GM21526 (cell line): ENCODE data around the gene FIBCD1.

Experiments used
- ATAC-seq: cut with Tn5 transposase; IDR thresholded peaks from one replicate; pipeline ENCODE4 v1.9.1; 2021; ENCODE audit warnings: moderate library complexity; ENCODE audit not compliant: unreplicated experiment, low FRiP score

Gene FIBCD1

DNA sequence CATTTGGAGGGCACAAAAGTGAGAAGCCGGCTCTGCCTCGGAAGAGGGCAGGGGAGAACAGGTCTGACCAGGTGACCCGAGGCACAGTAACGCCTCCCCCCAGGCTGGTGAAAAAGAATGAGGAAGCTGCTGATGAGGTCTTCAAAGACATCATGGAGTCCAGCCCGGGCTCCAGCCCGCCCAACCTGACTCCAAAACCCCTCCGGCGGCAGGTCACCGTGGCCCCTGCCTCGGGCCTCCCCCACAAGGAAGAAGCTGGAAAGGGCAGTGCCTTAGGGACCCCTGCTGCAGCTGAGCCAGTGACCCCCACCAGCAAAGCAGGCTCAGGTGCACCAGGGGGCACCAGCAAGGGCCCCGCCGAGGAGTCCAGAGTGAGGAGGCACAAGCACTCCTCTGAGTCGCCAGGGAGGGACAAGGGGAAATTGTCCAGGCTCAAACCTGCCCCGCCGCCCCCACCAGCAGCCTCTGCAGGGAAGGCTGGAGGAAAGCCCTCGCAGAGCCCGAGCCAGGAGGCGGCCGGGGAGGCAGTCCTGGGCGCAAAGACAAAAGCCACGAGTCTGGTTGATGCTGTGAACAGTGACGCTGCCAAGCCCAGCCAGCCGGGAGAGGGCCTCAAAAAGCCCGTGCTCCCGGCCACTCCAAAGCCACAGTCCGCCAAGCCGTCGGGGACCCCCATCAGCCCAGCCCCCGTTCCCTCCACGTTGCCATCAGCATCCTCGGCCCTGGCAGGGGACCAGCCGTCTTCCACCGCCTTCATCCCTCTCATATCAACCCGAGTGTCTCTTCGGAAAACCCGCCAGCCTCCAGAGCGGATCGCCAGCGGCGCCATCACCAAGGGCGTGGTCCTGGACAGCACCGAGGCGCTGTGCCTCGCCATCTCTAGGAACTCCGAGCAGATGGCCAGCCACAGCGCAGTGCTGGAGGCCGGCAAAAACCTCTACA lies 54.2 kb downstream of the FIBCD1 start:
- no peak for ATAC-seq

GRCh38 chr9:130884111-130884531 lies 54.9 kb downstream of the FIBCD1 start:
- no peak for ATAC-seq

- no peak for ATAC-seq
Observed at GRCh38 chr9:130883479-130883878, 55.6 kb downstream of the FIBCD1 start.

DNA sequence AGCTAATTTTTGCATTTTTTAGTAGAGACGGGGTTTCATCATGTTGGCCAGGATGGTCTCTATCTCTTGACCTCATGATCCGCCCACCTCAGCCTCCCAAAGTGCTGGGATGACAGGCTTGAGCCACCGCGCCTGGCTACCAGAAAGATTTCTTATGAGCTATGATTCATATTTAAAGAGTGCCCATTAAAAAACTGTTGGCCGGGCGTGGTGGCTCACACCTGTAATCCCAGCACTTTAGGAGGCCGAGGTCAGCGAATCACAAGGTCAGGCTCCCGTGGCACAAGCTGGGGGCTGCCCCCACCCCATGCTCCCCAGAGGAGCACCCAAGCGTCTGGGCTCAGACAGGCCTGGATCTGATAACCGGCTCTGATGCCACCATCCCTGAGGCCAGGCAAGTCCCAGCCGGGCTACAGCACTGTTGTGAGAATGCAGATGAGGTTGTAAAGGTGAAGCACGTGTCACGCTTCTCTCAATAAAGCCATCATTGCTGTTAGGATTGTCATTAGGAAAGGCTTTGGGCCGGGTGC lies 56.3 kb downstream of the FIBCD1 start:
- ATAC-seq: no peak

DNA sequence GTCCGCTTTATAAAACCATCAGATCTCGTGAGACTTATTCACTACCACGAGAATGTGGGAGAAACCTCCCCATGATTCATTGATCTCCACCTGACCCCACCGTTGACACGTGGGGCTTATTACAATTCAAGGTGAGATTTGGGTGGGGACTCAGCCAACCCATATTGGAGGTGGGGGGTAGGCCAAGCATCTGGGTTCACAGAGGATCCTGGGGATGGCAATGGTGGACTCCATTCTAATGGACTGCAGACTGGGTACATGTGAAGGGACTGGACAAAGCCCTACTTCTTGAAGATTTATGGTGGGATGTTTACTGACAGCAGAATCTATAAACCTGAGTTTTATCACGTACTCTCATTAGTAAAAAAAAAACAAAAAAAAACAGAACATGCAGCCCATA lies 57.5 kb downstream of the FIBCD1 start:
- no peak for ATAC-seq

- no peak for ATAC-seq
Observed at GRCh38 chr9:130880599-130881220, 58.3 kb downstream of the FIBCD1 start.

GRCh38 chr9:130879863-130880411 lies 59.1 kb downstream of the FIBCD1 start:
- ATAC-seq: no peak

- no peak for ATAC-seq
Observed at GRCh38 chr9:130878295-130878694, 60.8 kb downstream of the FIBCD1 start.

DNA sequence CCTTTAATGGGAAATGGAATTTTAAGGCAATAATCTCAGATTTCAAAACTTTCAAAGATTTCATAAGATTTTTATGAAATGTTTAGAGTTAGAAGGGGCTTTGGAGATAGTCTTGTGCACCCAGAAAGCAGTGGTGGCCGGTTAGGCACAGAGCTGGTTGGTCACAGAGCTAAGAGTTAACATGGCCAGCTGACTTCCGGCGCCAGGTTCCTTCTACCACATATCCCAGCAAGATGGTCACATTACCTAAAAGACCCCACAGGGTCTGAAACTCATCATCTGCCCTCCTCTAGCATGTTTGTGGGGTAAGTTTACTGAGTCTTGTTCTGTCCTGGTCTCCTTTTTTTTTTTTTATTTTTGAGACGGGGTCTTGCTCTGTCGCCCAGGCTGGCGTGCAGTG lies 61.7 kb downstream of the FIBCD1 start:
- no peak for ATAC-seq

DNA sequence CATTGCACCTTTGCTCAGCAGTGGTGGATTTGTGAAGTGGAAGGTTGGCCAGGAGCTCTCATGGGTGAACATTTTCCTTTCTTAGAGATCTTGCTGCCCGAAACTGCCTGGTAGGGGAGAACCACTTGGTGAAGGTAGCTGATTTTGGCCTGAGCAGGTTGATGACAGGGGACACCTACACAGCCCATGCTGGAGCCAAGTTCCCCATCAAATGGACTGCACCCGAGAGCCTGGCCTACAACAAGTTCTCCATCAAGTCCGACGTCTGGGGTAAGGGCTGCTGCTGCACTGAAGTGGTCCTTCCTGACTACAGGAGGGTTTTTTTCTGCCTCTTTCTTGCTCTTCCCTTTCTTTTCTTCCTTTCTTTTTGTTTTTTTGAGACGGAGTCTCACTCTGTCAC lies 64.3 kb downstream of the FIBCD1 start:
- no peak for ATAC-seq

DNA sequence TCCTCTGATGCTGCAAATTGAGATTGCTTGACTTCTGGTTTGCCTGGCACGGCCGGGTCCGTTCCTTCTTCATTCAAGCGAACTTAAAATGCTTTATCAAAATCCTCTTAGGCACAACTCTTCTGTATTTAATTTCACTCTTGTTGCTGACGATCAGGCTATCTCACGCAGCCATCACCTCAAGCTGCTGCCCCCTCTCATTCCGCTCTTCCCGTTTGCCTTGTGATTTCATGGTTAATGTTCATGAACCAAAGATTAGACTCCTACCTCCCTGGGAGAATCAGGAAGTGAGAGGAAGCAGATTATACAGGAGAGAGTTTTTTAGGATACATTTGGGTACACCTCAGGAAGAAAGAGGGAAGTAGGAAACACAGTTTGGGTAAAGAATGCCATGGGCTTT lies 65.1 kb downstream of the FIBCD1 start:
- ATAC-seq: no peak

DNA sequence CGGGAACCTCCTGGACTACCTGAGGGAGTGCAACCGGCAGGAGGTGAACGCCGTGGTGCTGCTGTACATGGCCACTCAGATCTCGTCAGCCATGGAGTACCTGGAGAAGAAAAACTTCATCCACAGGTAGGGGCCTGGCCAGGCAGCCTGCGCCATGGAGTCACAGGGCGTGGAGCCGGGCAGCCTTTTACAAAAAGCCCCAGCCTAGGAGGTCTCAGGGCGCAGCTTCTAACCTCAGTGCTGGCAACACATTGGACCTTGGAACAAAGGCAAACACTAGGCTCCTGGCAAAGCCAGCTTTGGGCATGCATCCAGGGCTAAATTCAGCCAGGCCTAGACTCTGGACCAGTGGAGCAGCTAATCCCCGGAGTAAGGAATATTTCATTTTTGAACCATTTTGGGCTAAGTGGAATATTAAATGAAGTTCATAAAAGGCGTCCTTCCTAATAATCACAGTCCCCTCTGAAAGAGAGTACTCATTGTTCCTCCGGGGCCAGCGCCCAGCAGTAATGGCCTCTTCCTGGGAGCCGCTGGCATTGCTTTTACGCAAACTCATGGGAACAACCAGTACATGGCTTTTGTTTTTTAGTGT lies 66.0 kb downstream of the FIBCD1 start:
- ATAC-seq: no peak

DNA sequence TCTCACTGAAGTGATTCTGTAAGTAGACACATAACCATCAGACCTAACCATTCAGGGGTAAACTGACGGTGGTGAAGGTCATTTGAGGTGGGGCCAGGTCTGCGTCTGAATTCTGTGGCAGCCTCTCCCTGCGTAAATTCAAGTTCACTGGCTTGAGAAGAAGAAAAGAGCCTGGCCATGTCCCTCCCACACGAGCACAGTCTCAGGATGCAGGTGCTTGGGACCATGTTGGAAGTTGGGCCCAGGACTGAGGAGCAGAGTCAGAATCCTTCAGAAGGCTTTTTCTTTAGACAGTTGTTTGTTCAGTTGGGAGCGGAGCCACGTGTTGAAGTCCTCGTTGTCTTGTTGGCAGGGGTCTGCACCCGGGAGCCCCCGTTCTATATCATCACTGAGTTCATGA lies 66.5 kb downstream of the FIBCD1 start:
- ATAC-seq: no peak

DNA sequence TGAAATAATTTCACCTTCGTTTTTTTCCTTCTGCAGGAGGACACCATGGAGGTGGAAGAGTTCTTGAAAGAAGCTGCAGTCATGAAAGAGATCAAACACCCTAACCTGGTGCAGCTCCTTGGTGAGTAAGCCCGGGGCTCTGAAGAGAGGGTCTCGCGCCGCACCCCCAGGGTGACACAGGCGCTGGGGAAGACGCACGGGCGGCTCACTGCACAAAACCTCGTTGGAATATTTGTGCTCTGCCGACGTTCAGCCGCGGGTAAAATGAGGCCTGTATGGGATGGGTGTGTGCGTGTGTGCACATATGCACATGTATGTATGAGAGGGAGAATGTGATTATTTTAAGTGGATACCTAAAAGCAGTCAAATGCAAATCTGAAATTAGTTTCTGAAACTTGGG lies 67.0 kb downstream of the FIBCD1 start:
- no peak for ATAC-seq

- no peak for ATAC-seq
Observed at GRCh38 chr9:130871395-130872062, 67.5 kb downstream of the FIBCD1 start.

GRCh38 chr9:130870491-130871381 lies 68.3 kb downstream of the FIBCD1 start:
- no peak for ATAC-seq

DNA sequence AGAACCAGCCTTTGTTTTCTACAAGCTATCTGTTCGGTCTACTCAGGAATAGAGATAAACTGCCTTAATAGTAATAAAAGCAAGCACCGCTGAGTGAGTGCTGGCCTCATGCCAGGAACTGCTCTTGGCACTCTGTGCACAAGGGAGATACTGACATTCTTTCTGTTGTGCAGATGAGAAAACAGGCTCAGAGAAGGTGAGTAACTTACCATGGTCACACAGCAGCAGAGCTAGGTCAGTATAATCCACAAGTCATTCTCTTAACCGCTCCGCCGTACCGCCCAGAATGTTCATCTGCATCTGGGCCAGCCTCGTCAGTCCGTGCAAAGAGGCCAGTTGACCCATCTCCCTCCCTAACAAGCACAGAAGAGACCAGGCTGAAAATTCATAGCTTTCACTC lies 69.8 kb downstream of the FIBCD1 start:
- ATAC-seq: no peak

- no peak for ATAC-seq
Observed at GRCh38 chr9:130868230-130868629, 70.8 kb downstream of the FIBCD1 start.

DNA sequence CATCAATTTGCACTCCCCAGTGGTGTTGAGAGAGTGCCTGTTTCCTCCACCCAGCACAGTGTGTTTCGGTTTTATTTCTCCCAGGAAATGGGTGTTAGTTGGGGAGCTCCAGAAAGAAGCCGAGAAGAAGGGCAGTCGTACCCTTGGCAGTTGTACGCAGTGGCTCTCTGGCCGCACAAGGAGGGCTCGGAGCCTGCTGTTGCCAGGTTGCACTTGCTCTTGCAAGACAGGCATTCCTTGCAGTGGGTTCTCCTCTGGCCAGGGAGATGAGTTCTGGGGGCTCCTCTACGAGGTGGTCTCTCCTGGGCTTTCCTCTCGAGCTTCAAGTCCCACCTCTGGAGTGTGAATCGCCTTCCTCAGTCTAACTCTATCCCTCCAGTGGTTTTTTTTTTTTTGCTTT lies 71.5 kb downstream of the FIBCD1 start:
- no peak for ATAC-seq
